ENCODE results near the gene SPACA7. TPM values are rescaled to one million over a fixed set of nuclear protein-coding genes. Genes with fewer than 3 reads are reported as not detected.
"Not testable (repeated sequence)": the region's sequence is repeated elsewhere in the genome, so short reads cannot be mapped to it uniquely, and the experiment has no call there.

Gene SPACA7
- total and polyA plus RNA-seq, 5 donors, result not detected

GRCh38 chr13:112431734-112432133 lies 55.6 kb downstream of the SPACA7 start:
- no peak overlapping the region for H3K4me3 ChIP-seq (ENCODE audit: low read length)
- intact Hi-C loops (cut with DNase I), result no loop called here
- no peaks in the 10 kb centered on the region for H3K4me1 ChIP-seq (ENCODE audit: control insufficient read depth, insufficient read depth, low read length)
- DNase-seq (no peak), ATAC-seq (no peak)
- 76% methylated on average over 5 of the region's 5 CpGs for WGBS
- H3K27ac ChIP-seq (ENCODE audit: low read length), result no peak overlapping the region
- H3K9me3 ChIP-seq (ENCODE audit: control insufficient read depth, low read length), result no peaks in the 10 kb centered on the region
- no peaks in the 10 kb centered on the region for H3K27me3 ChIP-seq (ENCODE audit: control insufficient read depth, insufficient read depth)

GRCh38 chr13:112432734-112433133 lies 56.6 kb downstream of the SPACA7 start:
- intact Hi-C loops (cut with DNase I); H3K4me3 ChIP-seq (ENCODE audit: low read length); DNase-seq; H3K9me3 ChIP-seq (ENCODE audit: control insufficient read depth, low read length); H3K4me1 ChIP-seq (ENCODE audit: control insufficient read depth, insufficient read depth, low read length); H3K27me3 ChIP-seq (ENCODE audit: control insufficient read depth, insufficient read depth); H3K27ac ChIP-seq (ENCODE audit: low read length); ATAC-seq: not testable (repeated sequence)
- 57% methylated on average over 5 of the region's 5 CpGs for WGBS

- intact Hi-C loops (cut with DNase I); H3K4me1 ChIP-seq (ENCODE audit: control insufficient read depth, insufficient read depth, low read length); H3K27me3 ChIP-seq (ENCODE audit: control insufficient read depth, insufficient read depth); H3K9me3 ChIP-seq (ENCODE audit: control insufficient read depth, low read length); ATAC-seq; H3K27ac ChIP-seq (ENCODE audit: low read length); H3K4me3 ChIP-seq (ENCODE audit: low read length): not testable (repeated sequence)
- peak in 1 of 3 donors; percentile 37 for DNase-seq
- WGBS, result 84% methylated on average over 16 of the region's 16 CpGs
Measured at GRCh38 chr13:112433517-112433916, 57.4 kb downstream of the SPACA7 start.

- no peak overlapping the region for H3K27ac ChIP-seq (ENCODE audit: low read length)
- intact Hi-C loops (cut with DNase I), result no loop called here
- DNase-seq (peak in 1 of 3 donors; percentile 28), ATAC-seq (no peak)
- H3K4me3 ChIP-seq (ENCODE audit: low read length), result no peak overlapping the region
- WGBS, result 91% methylated on average over 13 of the region's 13 CpGs
- H3K4me1 ChIP-seq (ENCODE audit: control insufficient read depth, insufficient read depth, low read length), result no peaks in the 10 kb centered on the region
- no peaks in the 10 kb centered on the region for H3K9me3 ChIP-seq (ENCODE audit: control insufficient read depth, low read length)
- no peaks in the 10 kb centered on the region for H3K27me3 ChIP-seq (ENCODE audit: control insufficient read depth, insufficient read depth)
Measured at GRCh38 chr13:112434032-112434431, 57.9 kb downstream of the SPACA7 start.

- Histone ChIP-seq H3K27ac (ENCODE audit: low read length) (no peak overlapping the region), H3K4me3 (ENCODE audit: low read length) (no peak overlapping the region), H3K27me3 (ENCODE audit: control insufficient read depth, insufficient read depth) (no peaks in the 10 kb centered on the region), H3K9me3 (ENCODE audit: control insufficient read depth, low read length) (no peaks in the 10 kb centered on the region), H3K4me1 (ENCODE audit: control insufficient read depth, insufficient read depth, low read length) (no peaks in the 10 kb centered on the region)
- WGBS, result 84% methylated on average over 12 of the region's 12 CpGs
- DNase-seq (no peak), ATAC-seq (no peak)
- intact Hi-C loops (cut with DNase I), result no loop called here
Measured at GRCh38 chr13:112434937-112435523, 58.9 kb downstream of the SPACA7 start.

- Histone ChIP-seq H3K4me3 (ENCODE audit: low read length) (no peak overlapping the region), H3K4me1 (ENCODE audit: control insufficient read depth, insufficient read depth, low read length) (no peaks in the 10 kb centered on the region), H3K27me3 (ENCODE audit: control insufficient read depth, insufficient read depth) (no peaks in the 10 kb centered on the region), H3K27ac (ENCODE audit: low read length) (no peak overlapping the region), H3K9me3 (ENCODE audit: control insufficient read depth, low read length) (no peaks in the 10 kb centered on the region)
- WGBS, result 81% methylated on average over 9 of the region's 9 CpGs
- DNase-seq (no peak), ATAC-seq (no peak)
- intact Hi-C loops (cut with DNase I), result no loop called here
Measured at GRCh38 chr13:112435973-112436372, 59.8 kb downstream of the SPACA7 start.

GRCh38 chr13:112438094-112438493 lies 61.9 kb downstream of the SPACA7 start:
- H3K4me3 ChIP-seq (ENCODE audit: low read length), result no peak overlapping the region
- H3K9me3 ChIP-seq (ENCODE audit: control insufficient read depth, low read length), result no peaks in the 10 kb centered on the region
- intact Hi-C loops (cut with DNase I), result no loop called here
- H3K4me1 ChIP-seq (ENCODE audit: control insufficient read depth, insufficient read depth, low read length), result no peaks in the 10 kb centered on the region
- no peaks in the 10 kb centered on the region for H3K27me3 ChIP-seq (ENCODE audit: control insufficient read depth, insufficient read depth)
- ATAC-seq (no peak), DNase-seq (no peak)
- 76% methylated on average over 1 of the region's 1 CpG for WGBS
- no peak overlapping the region for H3K27ac ChIP-seq (ENCODE audit: low read length)

GRCh38 chr13:112438515-112438914 lies 62.4 kb downstream of the SPACA7 start:
- ATAC-seq, result no peak
- no peaks in the 10 kb centered on the region for H3K27me3 ChIP-seq (ENCODE audit: control insufficient read depth, insufficient read depth)
- intact Hi-C loops (cut with DNase I), result no loop called here

GRCh38 chr13:112441226-112441625 lies 65.1 kb downstream of the SPACA7 start:
- ATAC-seq (no peak), DNase-seq (no peak)
- H3K27me3 ChIP-seq (ENCODE audit: control insufficient read depth, insufficient read depth), result no peaks in the 10 kb centered on the region
- H3K4me1 ChIP-seq (ENCODE audit: control insufficient read depth, insufficient read depth, low read length), result no peaks in the 10 kb centered on the region
- H3K4me3 ChIP-seq (ENCODE audit: low read length), result no peak overlapping the region
- intact Hi-C loops (cut with DNase I), result loop anchor here in 1 of 4 donors (5.0 kb wide), 1 partner anchor 964 kb away; no protein-coding TSS in a partner anchor
- 87% methylated on average over 17 of the region's 17 CpGs for WGBS
- H3K9me3 ChIP-seq (ENCODE audit: control insufficient read depth, low read length), result no peaks in the 10 kb centered on the region
- H3K27ac ChIP-seq (ENCODE audit: low read length), result no peak overlapping the region

More at GRCh38 chr13:112438515-112438914, 62.4 kb downstream of the SPACA7 start:
- Histone ChIP-seq H3K27ac (ENCODE audit: low read length) (no peak overlapping the region), H3K4me3 (ENCODE audit: low read length) (no peak overlapping the region), H3K4me1 (ENCODE audit: control insufficient read depth, insufficient read depth, low read length) (no peaks in the 10 kb centered on the region), H3K9me3 (ENCODE audit: control insufficient read depth, low read length) (no peaks in the 10 kb centered on the region)
- no peak for DNase-seq
- 83% methylated on average over 2 of the region's 2 CpGs for WGBS

GRCh38 chr13:112441779-112442310 lies 65.7 kb downstream of the SPACA7 start:
- intact Hi-C loops (cut with DNase I), result loop anchor here in 2 of 4 donors (2.0 to 5.0 kb wide), 2 partner anchors 965 kb away; no protein-coding TSS in a partner anchor
- 78% methylated on average over 19 of the region's 19 CpGs for WGBS
- no peaks in the 10 kb centered on the region for H3K9me3 ChIP-seq (ENCODE audit: control insufficient read depth, low read length)

GRCh38 chr13:112442483-112443090 lies 66.4 kb downstream of the SPACA7 start:
- ATAC-seq (no peak), DNase-seq (no peak)
- Histone ChIP-seq H3K4me1 (ENCODE audit: control insufficient read depth, insufficient read depth, low read length) (no peaks in the 10 kb centered on the region), H3K9me3 (ENCODE audit: control insufficient read depth, low read length) (no peaks in the 10 kb centered on the region), H3K27me3 (ENCODE audit: control insufficient read depth, insufficient read depth) (no peaks in the 10 kb centered on the region), H3K4me3 (ENCODE audit: low read length) (no peak overlapping the region), H3K27ac (ENCODE audit: low read length) (no peak overlapping the region)
- intact Hi-C loops (cut with DNase I), result loop anchor here in 3 of 4 donors (1.0 to 5.0 kb wide), 3 partner anchors 965 to 968 kb away; no protein-coding TSS in a partner anchor
- WGBS, result 51% methylated on average over 21 of the region's 21 CpGs

More at GRCh38 chr13:112441779-112442310, 65.7 kb downstream of the SPACA7 start:
- ATAC-seq, result no peak
- no peaks in the 10 kb centered on the region for H3K27me3 ChIP-seq (ENCODE audit: control insufficient read depth, insufficient read depth)
- no peak overlapping the region for H3K27ac ChIP-seq (ENCODE audit: low read length)
- no peak overlapping the region for H3K4me3 ChIP-seq (ENCODE audit: low read length)
- DNase-seq, result peak in 1 of 3 donors; percentile 28
- H3K4me1 ChIP-seq (ENCODE audit: control insufficient read depth, insufficient read depth, low read length), result no peaks in the 10 kb centered on the region

Measured in right cardiac atrium (tissue), 5 donors.